ENCODE data around the gene NDRG2.

DNA sequence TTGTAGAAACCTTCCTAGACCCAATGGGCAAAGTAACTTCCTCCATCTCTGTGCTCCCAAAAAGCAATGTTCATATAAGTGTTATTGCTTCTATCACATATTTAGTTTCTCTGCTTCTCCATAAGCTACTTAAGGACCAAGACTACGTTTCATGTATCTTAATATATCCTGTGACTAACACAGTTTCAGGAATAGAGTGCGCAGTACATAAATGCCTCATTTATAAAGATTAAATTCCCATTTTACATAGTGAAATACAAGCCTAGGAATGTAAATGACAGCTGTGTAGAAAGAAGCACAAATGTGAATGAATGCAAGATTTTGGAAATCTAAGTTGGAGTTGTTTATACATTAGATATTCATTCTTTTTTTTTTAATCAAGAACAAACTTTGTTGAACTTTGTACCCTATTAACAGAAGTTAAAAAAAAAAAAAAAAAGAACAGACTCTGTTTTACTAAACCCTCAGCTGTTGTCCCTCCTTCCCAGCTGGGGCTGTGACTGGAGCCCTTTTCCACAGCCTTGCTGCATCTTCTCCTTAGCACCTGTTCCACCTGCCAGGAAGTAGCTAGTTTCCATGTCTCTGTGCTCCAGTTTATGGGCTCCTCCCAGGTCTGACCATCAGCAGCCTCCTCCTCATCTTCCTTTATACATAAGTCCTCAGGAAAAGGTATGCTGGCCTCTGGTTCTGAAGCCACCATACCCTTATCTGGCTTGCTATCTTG lies 42.1 kb downstream of the NDRG2 start:
- TF ChIP-seq, protein P1, sequence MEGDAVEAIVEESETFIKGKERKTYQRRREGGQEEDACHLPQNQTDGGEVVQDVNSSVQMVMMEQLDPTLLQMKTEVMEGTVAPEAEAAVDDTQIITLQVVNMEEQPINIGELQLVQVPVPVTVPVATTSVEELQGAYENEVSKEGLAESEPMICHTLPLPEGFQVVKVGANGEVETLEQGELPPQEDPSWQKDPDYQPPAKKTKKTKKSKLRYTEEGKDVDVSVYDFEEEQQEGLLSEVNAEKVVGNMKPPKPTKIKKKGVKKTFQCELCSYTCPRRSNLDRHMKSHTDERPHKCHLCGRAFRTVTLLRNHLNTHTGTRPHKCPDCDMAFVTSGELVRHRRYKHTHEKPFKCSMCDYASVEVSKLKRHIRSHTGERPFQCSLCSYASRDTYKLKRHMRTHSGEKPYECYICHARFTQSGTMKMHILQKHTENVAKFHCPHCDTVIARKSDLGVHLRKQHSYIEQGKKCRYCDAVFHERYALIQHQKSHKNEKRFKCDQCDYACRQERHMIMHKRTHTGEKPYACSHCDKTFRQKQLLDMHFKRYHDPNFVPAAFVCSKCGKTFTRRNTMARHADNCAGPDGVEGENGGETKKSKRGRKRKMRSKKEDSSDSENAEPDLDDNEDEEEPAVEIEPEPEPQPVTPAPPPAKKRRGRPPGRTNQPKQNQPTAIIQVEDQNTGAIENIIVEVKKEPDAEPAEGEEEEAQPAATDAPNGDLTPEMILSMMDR (conservative IDR thresholded peaks at IDR 0.05; ENCODE audit: low read depth, low read length), result no peak
- no peak for TF ChIP-seq EZH2 (IDR thresholded peaks at IDR 0.05; ENCODE audit: borderline replicate concordance, low read depth, low read length, poor library complexity, severe bottlenecking)
